ENCODE results near the gene APC2. TPM values are rescaled to one million over a fixed set of nuclear protein-coding genes. Genes with fewer than 3 reads are reported as not detected.
A peak's percentile ranks its signal among the peaks of the same experiment; 100 is the strongest.

The APC2 gene
- total RNA-seq, 4 donors from 2014 or later = under 0.01 TPM; not detected in 3

- no peak overlapping the region for H3K4me3 ChIP-seq
- DNase-seq = no peak
- no peaks in the 10 kb centered on the region for H3K9me3 ChIP-seq
- H3K27me3 ChIP-seq = no peaks in the 10 kb centered on the region
- intact Hi-C loops (cut with DNase I) = no loop called here
- H3K4me1 ChIP-seq = peaks cover 5 to 38% (median 11%) of the 10 kb centered on the region in 3 donors
- peaks cover 40 to 100% (median 62%) of the 10 kb centered on the region in 3 donors for H3K36me3 ChIP-seq
- 87 to 90% methylated on average over 18 to 32 of the region's 40 CpGs for WGBS, 2 donors
- no peak for TF ChIP-seq POLR2A (IDR thresholded peaks at IDR 0.05)
- TF ChIP-seq CTCF (IDR thresholded peaks at IDR 0.05) = no peak
- peak overlapping the region in 1 of 4 donors; percentile 69 for H3K27ac ChIP-seq
These were observed 26.3 kb upstream of the APC2 start for GRCh38 chr19:1423436-1424191.

- WGBS, 2 donors = 44 to 53% methylated on average over 32 to 36 of the region's 42 CpGs
- Histone ChIP-seq H3K4me3 (no peak overlapping the region), H3K27ac (peak overlapping the region; percentile 66 to 78 (median 72)), H3K36me3 (peaks cover 33 to 100% (median 63%) of the 10 kb centered on the region in 3 donors), H3K9me3 (no peaks in the 10 kb centered on the region), H3K4me1 (peaks cover 5 to 42% (median 11%) of the 10 kb centered on the region in 3 donors), H3K27me3 (no peaks in the 10 kb centered on the region)
- intact Hi-C loops (cut with DNase I) = no loop called here
- DNase-seq = no peak
- TF ChIP-seq CTCF (IDR thresholded peaks at IDR 0.05) = no peak
These were observed 25.5 kb upstream of the APC2 start for GRCh38 chr19:1424192-1424955.

GRCh38 chr19:1425102-1425837 is 24.7 kb upstream of the APC2 start:
- peaks cover 5 to 47% (median 11%) of the 10 kb centered on the region in 3 donors for H3K4me1 ChIP-seq
- DNase-seq = no peak
- no peaks in the 10 kb centered on the region for H3K9me3 ChIP-seq
- 55 to 77% methylated on average over 23 to 25 of the region's 33 CpGs for WGBS, 2 donors
- TF ChIP-seq POLR2A (IDR thresholded peaks at IDR 0.05) = no peak
- no peak for TF ChIP-seq CTCF (IDR thresholded peaks at IDR 0.05)
- H3K36me3 ChIP-seq = peaks cover 33 to 100% (median 69%) of the 10 kb centered on the region in 3 donors
- H3K4me3 ChIP-seq = no peak overlapping the region
- H3K27ac ChIP-seq = peak overlapping the region; percentile 41 to 78 (median 72)
- no peaks in the 10 kb centered on the region for H3K27me3 ChIP-seq
- intact Hi-C loops (cut with DNase I) = no loop called here

- TF ChIP-seq POLR2A (IDR thresholded peaks at IDR 0.05) (no peak), CTCF (IDR thresholded peaks at IDR 0.05) (no peak)
- DNase-seq = no peak
- Histone ChIP-seq H3K4me1 (peaks cover 5 to 47% (median 11%) of the 10 kb centered on the region in 3 donors), H3K9me3 (no peaks in the 10 kb centered on the region), H3K27ac (peak overlapping the region; percentile 41 to 75 (median 69)), H3K27me3 (no peaks in the 10 kb centered on the region), H3K36me3 (peaks cover 28 to 100% (median 65%) of the 10 kb centered on the region in 3 donors), H3K4me3 (no peak overlapping the region)
- intact Hi-C loops (cut with DNase I) = no loop called here
- 81 to 94% methylated on average over 9 to 12 of the region's 14 CpGs for WGBS, 2 donors
These were observed 24.0 kb upstream of the APC2 start for GRCh38 chr19:1425902-1426301.
